Liver (tissue), 9 donors: ENCODE data around the gene MAP3K5. TPM values are rescaled to one million over a fixed set of nuclear protein-coding genes. Genes with fewer than 3 reads are reported as not detected.

Experiments used
- DNase-seq: peaks from one replicate; pipeline ENCODE4 v3.0.0-alpha.2; 2017; ENCODE audit warnings: low spot score
- H3K27ac ChIP-seq, 2 donors: one replicate each; pipeline ENCODE4 v1.7.0; 2013; ENCODE audit warnings: inconsistent platforms in 2 of 2, low read length in 2 of 2, control low read depth in 1 of 2, low read depth in 1 of 2, mild to moderate bottlenecking in 1 of 2
- H3K27me3 ChIP-seq, 4 donors: one replicate each; pipeline versions ENCODE4 v1.6.1 to v1.7.0; 2013; ENCODE audit warnings: low read length in 3 of 4, inconsistent platforms in 1 of 4, mild to moderate bottlenecking in 1 of 4, moderate library complexity in 1 of 4; ENCODE audit not compliant: control insufficient read depth in 4 of 4, insufficient read depth in 4 of 4
- H3K36me3 ChIP-seq, 4 donors: one replicate each; pipeline versions ENCODE4 v1.6.1 to v1.7.0; 2013; ENCODE audit warnings: low read length in 3 of 4, mild to moderate bottlenecking in 3 of 4, low read depth in 1 of 4, moderate library complexity in 1 of 4; ENCODE audit not compliant: control insufficient read depth in 4 of 4, insufficient read depth in 3 of 4
- H3K4me1 ChIP-seq, 4 donors: one replicate each; pipeline versions ENCODE4 v1.6.1 to v1.7.0; 2013; ENCODE audit warnings: low read length in 3 of 4, mild to moderate bottlenecking in 3 of 4, moderate library complexity in 1 of 4; ENCODE audit not compliant: control insufficient read depth in 4 of 4, insufficient read depth in 4 of 4
- H3K4me3 ChIP-seq, 3 donors: one replicate each; pipeline versions ENCODE4 v1.6.1 to v1.7.0; 2013; ENCODE audit warnings: low read length in 3 of 3, control low read depth in 1 of 3, low read depth in 1 of 3, mild to moderate bottlenecking in 1 of 3
- H3K9ac ChIP-seq, 2 donors: one replicate each; pipeline ENCODE4 v1.7.0; 2013; ENCODE audit warnings: low read length in 2 of 2, mild to moderate bottlenecking in 2 of 2, moderate library complexity in 2 of 2, control low read depth in 1 of 2, low read depth in 1 of 2
- H3K9me3 ChIP-seq, 4 donors: one replicate each; pipeline versions ENCODE4 v1.6.1 to v1.7.0; 2013; ENCODE audit warnings: low read length in 3 of 4; ENCODE audit not compliant: control insufficient read depth in 4 of 4
- CTCF ChIP-seq: fragments of 150-350 bp; IDR thresholded peaks from 2 replicates; pipeline ENCODE4 v1.5.1; 2017; ENCODE audit warnings: improper control_type of control experiment, low read depth, low read length; ENCODE audit not compliant: missing input control
- EGR1 ChIP-seq, 2 donors: IDR thresholded peaks; 2 replicates each; pipeline ENCODE4 v1.6.1; 2016 to 2018; ENCODE audit warnings: antibody characterized with exemption in 2 of 2, low read depth in 2 of 2
- FOXA1 ChIP-seq: IDR thresholded peaks from 2 replicates; pipeline ENCODE4 v1.6.1; 2016; ENCODE audit warnings: antibody characterized with exemption
- FOXA2 ChIP-seq: IDR thresholded peaks from 2 replicates; pipeline ENCODE4 v1.6.1; 2016; ENCODE audit warnings: antibody characterized with exemption
- GABPA ChIP-seq, 2 donors: IDR thresholded peaks in 1 of 2; conservative IDR thresholded peaks in 1 of 2; 2 replicates each; pipeline ENCODE4 v1.6.1; 2016; ENCODE audit warnings: antibody characterized with exemption in 2 of 2, mild to moderate bottlenecking in 1 of 2, moderate library complexity in 1 of 2
- HNF4A ChIP-seq, 2 donors: conservative IDR thresholded peaks; 2 replicates each; pipeline ENCODE4 v1.6.1; 2016; ENCODE audit warnings: antibody characterized with exemption in 2 of 2, mild to moderate bottlenecking in 2 of 2
- JUND ChIP-seq, 2 donors: IDR thresholded peaks; 2 replicates each; pipeline ENCODE4 v1.6.1; 2016; ENCODE audit warnings: antibody characterized with exemption in 2 of 2
- MAX ChIP-seq: IDR thresholded peaks from 2 replicates; pipeline ENCODE4 v1.6.1; 2016; ENCODE audit warnings: antibody characterized with exemption
- NR2F2 ChIP-seq: IDR thresholded peaks from 2 replicates; pipeline ENCODE4 v1.6.1; 2016; ENCODE audit warnings: antibody characterized with exemption
- RAD21 ChIP-seq, 2 donors: IDR thresholded peaks; 2 replicates each; pipeline ENCODE4 v1.6.1; 2016; ENCODE audit warnings: antibody characterized with exemption in 2 of 2, mild to moderate bottlenecking in 2 of 2
- REST ChIP-seq: IDR thresholded peaks from 2 replicates; pipeline ENCODE4 v1.6.1; 2016; ENCODE audit warnings: antibody characterized with exemption, mild to moderate bottlenecking
- RXRA ChIP-seq, 2 donors: IDR thresholded peaks; 2 replicates each; pipeline ENCODE4 v1.6.1; 2017 to 2018; ENCODE audit warnings: antibody characterized with exemption in 2 of 2, mild to moderate bottlenecking in 1 of 2
- SP1 ChIP-seq: IDR thresholded peaks from 2 replicates; pipeline ENCODE4 v1.6.1; 2018; ENCODE audit warnings: antibody characterized with exemption, mild to moderate bottlenecking
- TAF1 ChIP-seq: conservative IDR thresholded peaks from 2 replicates; pipeline ENCODE4 v1.6.1; 2016; ENCODE audit warnings: antibody characterized with exemption, mild to moderate bottlenecking
- YY1 ChIP-seq: IDR thresholded peaks from 2 replicates; pipeline ENCODE4 v1.6.1; 2016; ENCODE audit warnings: antibody characterized with exemption, mild to moderate bottlenecking
- ZBTB33 ChIP-seq: IDR thresholded peaks from 2 replicates; pipeline ENCODE4 v1.6.1; 2016; ENCODE audit warnings: antibody characterized with exemption
- WGBS: extraction: QIAGEN DNeasy Blood & Tissue Kit; methylation state at CpG from one replicate; pipeline ENCODE4 v1.1.7; 2013; 5-methylcytosine and 5-hydroxymethylcytosine counted together
- polyA plus RNA-seq, 2 donors: library from polyadenylated mRNA; stranded (reverse) in 1 of 2; unstranded in 1 of 2; fragments of 200-250 nt in 1 of 2; fragments of >200 nt in 1 of 2; fragmentation: Nextera tagmentation in 1 of 2; extraction: Ambion mirVana in 1 of 2; gene quantifications; one replicate each; pipeline versions ENCODE4 v1.2.1 to v1.2.3, GENCODE V29; 2013 to 2015
- total RNA-seq, 2 donors: library from RNA; depleted of rRNA; stranded (reverse); fragments of >200 nt; gene quantifications; one replicate each; pipeline ENCODE4 v1.2.3, GENCODE V29; 2014
- donor health status: healthy.
- donor health status: healthy.
- donor health status: healthy.
- donor health status: healthy.
- donor health status: healthy.

MAP3K5 gene
- total and polyA plus RNA-seq, 4 donors = 2.9 to 18.0 (median 5.5) TPM

- TF ChIP-seq ZBTB33 (no peak), FOXA1 (no peak), TAF1 (no peak)
These were observed 252.2 kb downstream of the MAP3K5 start (continued) for GRCh38 chr6:136539967-136540652.

- no peak for DNase-seq
- Histone ChIP-seq H3K27me3 (no peaks in the 10 kb centered on the region), H3K36me3 (peaks cover 0 to 2% (median 0%) of the 10 kb centered on the region in 4 donors), H3K4me3 (no peak overlapping the region), H3K4me1 (peaks cover 0 to 24% (median 13%) of the 10 kb centered on the region in 4 donors), H3K27ac (no peak overlapping the region), H3K9me3 (no peaks in the 10 kb centered on the region), H3K9ac (no peak overlapping the region)
- 91% methylated on average over 4 of the region's 4 CpGs for WGBS
- TF ChIP-seq FOXA2 (no peak), EGR1 (IDR thresholded peaks at IDR 0.05; ENCODE audit: low read depth in 2 of 2) (no peak), CTCF (no peak), NR2F2 (no peak), JUND (IDR thresholded peaks at IDR 0.05) (no peak), REST (no peak), MAX (no peak), YY1 (no peak), HNF4A (conservative IDR thresholded peaks at IDR 0.05) (no peak), GABPA (IDR thresholded peaks at IDR 0.05 in 1 of 2, conservative IDR thresholded peaks at IDR 0.05 in 1 of 2) (no peak), RAD21 (IDR thresholded peaks at IDR 0.05) (no peak), SP1 (no peak), FOXA1 (no peak), RXRA (IDR thresholded peaks at IDR 0.05) (no peak), TAF1 (no peak), ZBTB33 (no peak)
These were observed 253.4 kb downstream of the MAP3K5 start for GRCh38 chr6:136538836-136539235.
